GM10266 (cell line): ENCODE measurements around the gene TPP1.

Source experiments
- DNase-seq: peaks from one replicate; pipeline ENCODE4 v3.0.0; 2012; ENCODE audit errors: extremely low spot score
- CTCF ChIP-seq: IDR thresholded peaks from 2 replicates; pipeline ENCODE4 v1.5.1; 2012; ENCODE audit warnings: mild to moderate bottlenecking, low read depth; ENCODE audit not compliant: control insufficient read depth, insufficient read depth; ENCODE audit errors: missing control alignments

The TPP1 gene

GRCh38 chr11:6622261-6623171 is 3.3 kb upstream of the TPP1 start:
- TF ChIP-seq CTCF = no peak
- DNase-seq = no peak

DNA sequence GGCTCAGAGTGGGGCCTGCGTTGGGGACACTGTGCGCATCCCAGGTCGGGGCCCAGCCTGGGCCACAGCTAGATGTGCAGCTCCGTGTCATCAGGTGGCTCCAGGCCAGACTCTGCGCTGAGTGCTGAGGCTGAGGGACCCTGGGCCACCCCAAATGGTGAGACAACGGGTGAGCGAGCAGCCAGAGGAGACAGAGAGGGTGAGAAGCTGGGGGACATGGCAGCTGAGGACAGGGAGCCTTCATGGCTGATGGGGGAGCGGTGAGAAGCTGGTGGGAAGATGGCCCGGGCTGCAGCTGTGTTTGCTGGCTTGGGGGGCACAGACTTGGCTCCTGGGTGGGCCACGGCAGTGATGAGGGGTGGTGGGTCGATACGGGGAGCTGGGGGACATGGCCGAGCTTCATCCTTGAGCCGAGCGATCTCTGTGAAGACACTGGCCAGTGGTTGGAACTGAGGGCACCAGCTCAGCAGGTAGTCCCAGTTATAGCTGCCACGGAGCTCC is 2.5 kb upstream of the TPP1 start:
- TF ChIP-seq CTCF = no peak

DNA sequence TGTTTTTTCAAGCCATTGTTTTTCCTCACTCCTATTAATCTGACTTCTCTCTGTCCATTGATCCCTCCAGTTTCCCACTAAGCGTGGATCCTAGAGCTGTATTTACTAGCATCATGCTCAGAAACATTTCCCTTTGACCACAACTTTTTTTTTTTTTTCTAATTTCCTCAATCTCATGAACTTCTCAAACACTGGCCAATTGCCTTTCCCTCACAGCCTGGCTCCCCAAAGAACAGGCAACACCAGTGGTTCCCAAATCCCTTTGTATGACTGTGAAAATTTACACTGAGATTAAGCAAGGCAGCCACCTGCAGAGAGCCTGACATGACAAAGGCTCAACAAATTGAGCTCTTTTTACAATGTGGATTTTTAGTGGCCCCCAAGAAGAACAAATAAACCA is 1.4 kb upstream of the TPP1 start:
- no peak for DNase-seq

More for the DNA sequence above, 2.5 kb upstream of the TPP1 start:
- no peak for DNase-seq

DNA sequence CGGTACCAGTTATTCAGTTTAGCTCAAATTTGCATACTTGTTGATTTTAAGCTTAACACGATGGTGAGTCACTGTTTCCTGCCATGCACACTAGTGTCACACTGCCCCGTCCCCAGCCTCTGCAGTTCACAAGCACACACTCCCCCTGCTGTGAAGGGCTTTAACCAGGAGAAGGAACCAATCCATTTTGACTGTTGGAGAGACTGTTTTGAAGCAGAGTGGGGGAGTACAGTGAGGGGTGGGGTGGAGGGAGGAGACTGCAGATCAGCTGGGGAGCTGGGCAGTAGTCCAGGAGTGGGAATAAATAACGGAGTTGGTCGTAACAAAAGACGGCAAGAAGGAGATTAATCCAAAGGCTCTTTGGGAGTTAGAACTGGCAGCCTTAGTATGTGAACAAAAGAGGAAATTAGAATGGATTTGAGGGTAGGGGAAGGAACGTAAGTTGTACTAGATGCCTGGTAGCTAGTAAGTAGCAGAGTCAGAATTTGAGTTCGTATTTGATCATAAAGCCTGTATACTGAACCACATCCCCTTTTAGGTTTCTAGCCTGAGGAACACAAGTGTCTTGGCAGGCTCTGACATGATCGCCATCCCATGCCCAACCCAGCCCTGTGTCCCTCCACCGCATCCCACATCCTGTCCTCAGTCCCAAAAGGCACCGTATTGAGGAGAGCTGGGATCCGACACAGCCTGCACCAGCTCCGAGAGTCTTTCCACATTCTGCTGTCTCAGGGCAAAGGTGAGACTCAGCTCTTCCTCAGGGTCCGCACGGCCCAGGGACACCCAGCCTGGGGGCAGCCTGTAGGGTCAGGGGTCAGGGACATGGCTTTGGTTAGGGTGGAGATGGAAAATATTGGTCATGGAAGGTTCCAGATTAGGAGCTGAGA is 862 bp downstream of the TPP1 start:
- no peak for TF ChIP-seq CTCF
- no peak for DNase-seq

More for the DNA sequence above, 1.4 kb upstream of the TPP1 start:
- TF ChIP-seq CTCF = no peak

- TF ChIP-seq CTCF = no peak
- no peak for DNase-seq
Measured at GRCh38 chr11:6617315-6617781, 1.9 kb downstream of the TPP1 start.

DNA sequence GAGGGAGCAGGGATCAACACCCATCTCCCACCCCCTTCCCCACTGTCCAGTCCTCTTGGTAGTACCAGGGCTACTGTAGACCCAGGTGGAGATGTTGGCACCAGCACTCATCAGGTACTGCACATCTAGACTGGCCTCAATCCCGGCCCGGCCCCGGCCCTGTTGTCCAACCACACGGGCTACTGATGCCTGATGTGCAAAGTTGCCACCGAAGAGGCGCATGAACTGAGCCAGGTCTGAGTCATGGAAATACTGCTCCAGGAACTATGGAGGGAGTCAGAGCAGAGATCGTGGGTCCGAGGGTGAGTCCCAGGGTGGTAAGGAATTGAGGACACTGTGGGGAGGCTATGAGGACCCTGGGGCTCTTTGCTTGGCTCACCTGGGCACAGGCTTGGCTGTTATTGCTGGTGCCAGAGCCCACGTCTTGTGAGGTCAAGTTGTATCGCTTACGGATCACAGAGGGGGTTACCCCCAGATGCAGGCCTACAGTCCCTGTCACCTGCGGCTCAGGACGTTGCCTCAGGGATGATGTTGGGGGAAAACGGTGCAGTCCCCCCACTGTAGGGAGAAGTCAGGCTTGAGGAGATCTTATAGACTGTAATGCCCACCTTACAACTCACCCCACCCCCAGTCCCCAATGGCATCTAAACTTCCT is 2.5 kb downstream of the TPP1 start:
- no peak for TF ChIP-seq CTCF
- no peak for DNase-seq
